Colon (tissue), 2 donors: Measurements from ENCODE around the gene RANGAP1.

Source experiments
- FAIRE-seq: peaks from 2 replicates; lab custom pipeline; 2012; peaks lifted over from hg19 to GRCh38; lab: Jason Lieb, UNC
- donor health status: control.
- donor health status: control.

The RANGAP1 gene

DNA sequence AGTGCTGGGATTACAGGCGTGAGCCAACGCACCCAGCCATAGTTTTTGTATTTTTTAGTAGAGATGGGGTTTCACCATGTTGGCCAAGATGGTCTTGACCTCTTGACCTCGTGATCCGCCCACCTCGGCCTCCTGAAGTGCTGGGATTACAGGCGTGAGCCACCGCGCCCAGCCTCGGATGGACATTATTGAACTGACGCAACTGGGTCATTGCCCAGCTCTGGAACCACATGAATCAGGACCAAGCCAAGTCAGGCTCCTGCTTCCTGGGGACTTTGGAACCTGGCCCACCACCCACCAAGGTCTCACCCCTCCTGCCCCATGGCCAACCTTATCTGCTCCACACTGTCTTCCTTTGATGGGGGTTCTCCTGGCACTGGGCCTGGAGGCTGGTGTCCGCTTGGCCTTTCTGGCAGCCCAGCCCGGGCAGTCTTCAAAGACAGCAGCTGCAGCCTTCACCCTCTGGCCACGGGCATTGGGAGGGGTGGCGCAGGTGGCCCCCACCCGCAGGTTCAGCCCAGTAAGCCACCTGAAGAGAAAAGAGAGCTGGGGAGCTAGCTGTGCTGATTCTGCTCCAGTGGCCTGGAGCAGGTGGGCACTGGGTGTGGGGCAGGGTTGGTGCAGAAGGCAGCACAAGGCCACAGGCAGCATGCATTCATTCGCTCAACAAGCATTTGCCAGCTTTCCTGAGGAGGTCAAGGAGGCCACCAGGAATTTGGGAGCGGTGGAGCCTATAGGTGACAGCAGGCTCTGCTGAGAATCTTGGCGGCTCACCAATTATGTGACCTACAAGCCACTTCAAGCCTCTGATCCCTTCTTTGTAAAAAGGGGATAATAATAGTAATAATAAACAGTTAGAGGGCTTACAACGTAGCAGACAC, 50.9 kb downstream of the RANGAP1 start:
- FAIRE-seq = no peak

- no peak for FAIRE-seq
Observed at GRCh38 chr22:41231369-41231768, 54.6 kb downstream of the RANGAP1 start.

DNA sequence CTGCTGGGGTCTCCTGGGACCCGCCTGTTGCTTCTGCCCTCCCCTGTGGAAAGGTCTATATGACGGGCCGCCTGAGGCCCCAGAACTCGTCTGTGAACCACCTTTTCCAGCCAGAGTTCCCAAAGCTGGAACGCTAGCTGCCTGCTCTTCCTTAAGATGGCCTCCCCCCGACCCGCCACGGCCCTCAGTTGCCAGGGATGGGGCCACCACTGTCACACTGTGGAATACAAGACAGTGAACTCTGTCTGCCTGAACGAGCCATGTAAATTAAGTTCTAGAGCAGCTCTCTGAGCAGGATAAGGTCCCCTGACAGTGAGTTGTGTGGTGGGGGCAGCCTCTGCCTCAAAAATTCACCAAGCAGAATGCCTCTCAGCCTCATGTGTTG, 55.6 kb downstream of the RANGAP1 start:
- no peak for FAIRE-seq

- FAIRE-seq = no peak
Observed at GRCh38 chr22:41229730-41230400, 56.1 kb downstream of the RANGAP1 start.

GRCh38 chr22:41229215-41229614, 56.8 kb downstream of the RANGAP1 start:
- FAIRE-seq = no peak

GRCh38 chr22:41226723-41227655, 59.0 kb downstream of the RANGAP1 start:
- no peak for FAIRE-seq

DNA sequence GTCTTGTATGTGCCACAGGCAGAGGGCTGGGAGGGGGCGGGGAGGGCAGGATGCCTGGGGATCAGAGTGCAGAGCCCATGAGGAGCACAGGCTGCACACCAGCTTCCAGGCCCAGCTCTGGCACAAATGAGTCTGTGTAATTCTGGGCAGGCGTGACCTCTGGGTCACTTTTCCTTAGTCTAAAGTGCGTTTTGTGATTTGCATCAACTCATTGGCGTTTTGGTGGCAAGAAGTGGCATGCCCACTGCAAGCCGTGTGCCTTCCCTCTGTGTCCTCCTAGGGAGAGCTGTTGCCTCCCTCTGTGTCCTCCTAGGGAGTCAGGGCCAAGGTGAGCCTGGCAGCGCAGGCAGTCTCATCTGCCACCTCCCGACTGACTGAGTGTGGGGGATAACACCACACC, 62.5 kb downstream of the RANGAP1 start:
- FAIRE-seq = no peak

GRCh38 chr22:41222846-41223507, 63.0 kb downstream of the RANGAP1 start:
- no peak for FAIRE-seq

DNA sequence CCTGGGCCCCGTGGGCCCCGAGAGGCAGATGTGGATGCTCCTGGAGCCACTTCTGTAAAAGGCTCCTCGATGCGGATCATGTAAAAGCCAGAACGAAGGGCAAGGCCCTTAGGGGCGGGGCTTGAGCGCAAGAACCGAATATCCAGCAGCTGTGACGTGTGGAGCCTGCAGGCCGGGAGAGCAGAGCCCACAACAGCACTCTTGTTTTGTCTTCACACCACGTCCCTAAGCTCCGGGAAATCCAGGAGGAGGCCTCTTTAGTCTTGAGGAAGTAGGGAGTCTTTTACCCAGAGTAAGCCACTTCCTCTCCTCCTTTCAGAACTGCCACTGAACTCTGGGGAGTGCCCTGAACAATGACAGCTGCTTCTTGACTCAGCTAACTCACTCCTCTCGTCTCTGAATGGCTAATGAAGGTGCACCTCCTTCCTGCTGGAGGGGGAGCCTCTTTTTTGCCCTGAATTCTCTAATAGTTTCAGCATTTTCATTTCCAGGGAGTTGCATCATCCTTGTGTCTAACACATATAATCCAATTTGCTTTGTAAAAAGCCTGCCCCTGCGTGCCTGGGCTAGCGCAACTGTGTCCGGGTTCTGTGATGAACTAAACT, 68.3 kb downstream of the RANGAP1 start:
- FAIRE-seq = no peak

DNA sequence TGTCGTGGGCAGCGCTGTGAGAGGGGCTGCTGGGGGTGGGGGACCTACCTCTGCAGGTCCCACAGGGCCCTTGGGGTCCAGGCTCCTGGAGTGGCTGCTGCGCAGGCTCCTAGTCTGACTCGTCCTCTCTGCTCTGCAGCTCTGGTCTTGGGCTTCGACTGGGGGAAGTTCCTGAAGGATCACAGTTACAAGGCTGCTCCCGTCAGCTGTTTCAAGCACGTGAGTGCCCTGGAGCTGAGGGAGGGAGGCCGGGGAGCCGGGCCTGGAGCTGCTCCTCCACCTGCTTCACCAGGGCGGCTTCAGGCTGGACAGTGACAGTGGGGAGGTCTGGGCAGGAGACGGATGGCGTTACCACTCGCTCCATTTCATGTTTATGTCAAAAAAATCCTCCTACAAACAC, 69.0 kb downstream of the RANGAP1 start:
- no peak for FAIRE-seq

DNA sequence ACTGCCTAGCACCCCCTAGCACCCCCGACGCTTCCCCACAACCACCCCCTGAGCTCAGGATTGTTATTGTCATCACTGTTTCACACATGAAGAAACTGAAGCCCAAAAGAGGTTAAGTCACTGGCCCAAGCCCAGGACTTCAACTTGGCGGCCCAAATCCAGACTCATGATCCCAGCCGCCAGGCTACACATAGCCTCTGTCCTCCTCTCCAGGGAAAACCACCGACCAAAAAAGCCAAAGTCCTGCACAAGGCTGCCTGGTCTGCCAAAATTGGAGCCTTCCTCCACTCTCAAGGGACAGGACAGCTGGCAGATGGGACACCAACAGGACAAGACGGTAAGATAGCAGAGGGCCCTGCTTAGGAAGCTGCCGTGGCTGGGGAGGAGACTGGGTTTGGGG, 70.1 kb downstream of the RANGAP1 start:
- no peak for FAIRE-seq

DNA sequence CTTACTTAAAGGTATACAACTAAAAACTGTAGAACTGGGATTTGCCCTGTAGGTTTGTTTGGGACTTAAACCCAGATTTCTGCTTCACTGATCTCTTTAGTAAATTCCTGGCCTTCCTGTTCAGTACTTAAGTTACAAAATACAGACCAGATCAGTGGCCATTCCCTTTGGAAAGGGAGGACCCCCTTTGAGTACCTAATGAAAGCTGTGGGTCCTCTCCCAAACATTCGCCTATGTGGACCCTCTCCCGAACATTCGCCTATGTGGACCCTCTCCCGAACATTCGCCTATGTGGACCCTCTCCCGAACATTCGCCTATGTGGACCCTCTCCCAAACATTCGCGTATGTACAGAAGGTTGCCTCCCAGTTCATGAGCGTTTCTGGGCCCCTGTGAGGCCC, 70.6 kb downstream of the RANGAP1 start:
- no peak for FAIRE-seq

DNA sequence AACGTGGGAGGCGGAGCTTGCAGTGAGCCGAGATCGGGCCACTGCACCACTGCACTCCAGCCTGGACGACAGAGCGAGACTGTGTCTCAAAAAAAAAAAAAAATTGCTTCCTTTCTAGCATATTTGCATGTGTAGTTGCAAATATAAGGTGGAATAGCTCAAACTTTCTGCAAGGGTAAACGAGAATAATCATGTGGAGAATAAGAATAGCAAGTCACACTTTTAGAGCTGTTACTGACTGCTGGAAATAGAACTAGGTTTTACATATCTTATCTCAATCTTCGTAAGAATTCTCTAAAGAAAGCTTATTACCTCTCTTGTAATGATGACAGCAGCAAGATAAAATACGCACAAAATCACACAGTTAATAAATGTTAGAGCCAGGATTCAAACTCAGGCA, 79.3 kb downstream of the RANGAP1 start:
- FAIRE-seq = no peak

DNA sequence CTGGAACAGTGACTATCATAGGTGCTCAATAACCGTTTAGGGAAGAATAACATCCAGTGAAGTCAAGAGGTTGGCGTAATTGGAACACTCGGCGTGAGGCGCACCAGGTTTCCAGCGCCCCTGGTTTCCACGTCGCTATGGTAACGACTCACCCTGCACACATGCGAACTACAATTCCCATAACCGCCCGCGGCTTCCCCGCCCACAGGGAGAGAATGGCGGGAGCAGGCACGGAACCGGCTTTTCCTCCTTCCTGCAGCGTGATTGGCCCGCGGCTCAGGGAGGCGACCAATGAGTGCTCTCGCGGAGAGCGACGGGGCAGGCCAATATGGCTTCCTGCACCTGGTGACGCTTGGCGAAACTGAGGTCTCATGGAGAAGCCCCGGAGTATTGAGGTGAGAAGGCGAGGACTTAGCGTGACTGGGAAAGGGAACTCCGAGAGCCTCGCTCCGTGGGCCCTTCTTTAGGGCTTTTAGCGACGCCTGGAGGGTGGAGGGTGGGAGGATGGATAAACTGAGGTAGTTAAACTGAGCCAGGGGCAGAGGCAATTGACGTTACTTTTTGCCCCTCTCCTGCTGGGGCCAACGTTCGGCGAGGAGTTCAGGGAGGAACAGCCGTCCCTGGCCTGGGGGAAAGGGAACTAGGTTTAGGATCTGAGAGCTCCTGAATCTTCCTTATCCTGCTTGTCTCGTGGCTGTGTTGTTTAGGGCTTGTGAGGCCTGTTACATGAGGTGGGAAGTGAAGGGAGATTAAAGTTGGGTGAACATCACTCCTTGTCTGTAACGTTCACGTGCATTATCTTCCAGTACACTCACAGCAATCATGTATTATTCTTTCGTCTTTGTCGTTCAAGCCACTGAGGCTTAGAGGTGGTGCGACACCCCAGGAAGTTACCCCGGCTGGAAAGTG, 80.7 kb downstream of the RANGAP1 start, which contains the start of gene L3MBTL2:
Gene L3MBTL2, plus strand, starts transcription at position 321 of the 909 bp plus-strand sequence. Its CDS starts 51 bp downstream, at position 372.
- no peak for FAIRE-seq

- FAIRE-seq = no peak
Observed at GRCh38 chr22:41204066-41204465, 81.9 kb downstream of the RANGAP1 start.

GRCh38 chr22:41203118-41203517, 82.9 kb downstream of the RANGAP1 start:
- FAIRE-seq = no peak

GRCh38 chr22:41201141-41201540, 84.8 kb downstream of the RANGAP1 start:
- FAIRE-seq = no peak

DNA sequence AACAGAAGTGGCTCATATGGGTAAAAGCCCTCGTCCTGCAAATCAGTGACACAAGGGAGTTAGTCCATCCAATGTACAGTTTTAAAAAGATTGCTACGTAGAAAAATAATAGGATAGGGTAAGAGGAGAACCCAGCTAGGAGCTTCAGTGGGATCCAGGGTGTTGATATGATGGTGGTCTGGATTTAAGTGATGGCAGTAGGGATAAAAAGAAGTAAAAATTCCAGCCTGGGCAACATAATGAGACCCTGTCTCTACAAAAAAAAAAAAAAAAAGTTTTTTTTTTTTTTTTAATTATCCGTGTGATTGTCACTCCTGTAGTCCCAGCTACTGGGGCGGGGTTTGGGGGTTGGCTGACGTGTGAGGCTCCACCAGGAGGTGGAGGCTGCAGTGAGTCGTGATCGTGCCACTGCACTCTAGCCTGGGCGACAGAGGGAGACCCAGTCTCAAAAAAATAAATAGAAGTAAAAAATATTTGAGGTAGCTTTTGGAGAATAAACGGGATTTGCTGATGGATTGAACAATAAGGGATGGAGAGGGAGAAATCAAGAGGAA, 87.9 kb downstream of the RANGAP1 start:
- FAIRE-seq = no peak

DNA sequence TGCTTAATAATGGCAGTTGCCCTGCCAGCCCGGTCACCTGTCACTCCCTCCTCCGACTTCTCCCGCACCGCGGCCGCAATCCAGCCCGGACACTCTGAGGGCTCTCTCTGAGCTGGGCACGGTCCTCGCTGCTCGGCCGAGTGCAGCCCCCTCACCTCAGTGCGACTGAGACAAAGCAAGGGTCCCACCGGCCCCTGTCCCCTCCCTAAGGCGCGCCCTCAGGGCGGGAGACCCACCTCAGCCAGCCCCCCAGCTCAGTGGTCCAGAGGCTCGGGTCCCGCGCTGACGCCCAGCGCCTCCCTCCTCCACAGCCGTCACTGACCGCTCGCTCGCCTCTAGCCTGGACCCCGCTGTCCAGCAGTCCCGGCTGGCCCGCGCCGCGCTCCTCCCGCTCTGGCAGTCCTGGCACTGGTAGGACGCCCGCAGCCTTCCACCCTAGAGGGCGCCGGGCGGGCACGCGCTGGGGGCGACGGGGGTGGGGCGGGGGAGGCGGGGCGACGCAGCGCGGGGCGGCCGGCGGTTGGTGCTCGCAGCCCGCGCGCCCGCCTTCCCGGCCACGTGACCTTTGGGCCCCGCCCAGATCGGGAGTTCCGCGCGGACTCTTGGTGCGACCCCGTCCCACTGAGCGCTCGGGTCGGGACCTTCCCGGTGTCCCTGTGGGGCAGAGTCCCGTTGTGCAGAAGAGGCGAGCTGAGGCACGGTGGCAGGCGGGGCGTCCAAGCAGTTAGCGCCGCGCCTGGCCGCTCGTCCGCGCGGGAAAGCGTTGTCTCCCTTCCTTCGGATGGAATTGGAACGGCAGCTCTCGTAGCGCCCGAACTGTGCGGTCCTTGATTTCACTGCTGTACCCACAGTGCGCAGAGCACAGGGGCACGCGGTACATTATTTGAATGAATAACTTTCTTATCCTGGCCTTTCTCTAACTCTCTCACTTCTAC, 88.7 kb downstream of the RANGAP1 start:
- FAIRE-seq = no peak
